SH-SY5Y (cell line): ENCODE measurements around the gene EYA2.

Source experiments
- GATA2 ChIP-seq: IDR thresholded peaks from 2 replicates; pipeline ENCODE4 v1.6.1; 2011; ENCODE audit warnings: mild to moderate bottlenecking, low read depth, low read length
- GATA3 ChIP-seq: IDR thresholded peaks from 2 replicates; pipeline ENCODE4 v1.6.1; 2011; ENCODE audit warnings: low read depth, mild to moderate bottlenecking, low read length, moderate library complexity

DNA sequence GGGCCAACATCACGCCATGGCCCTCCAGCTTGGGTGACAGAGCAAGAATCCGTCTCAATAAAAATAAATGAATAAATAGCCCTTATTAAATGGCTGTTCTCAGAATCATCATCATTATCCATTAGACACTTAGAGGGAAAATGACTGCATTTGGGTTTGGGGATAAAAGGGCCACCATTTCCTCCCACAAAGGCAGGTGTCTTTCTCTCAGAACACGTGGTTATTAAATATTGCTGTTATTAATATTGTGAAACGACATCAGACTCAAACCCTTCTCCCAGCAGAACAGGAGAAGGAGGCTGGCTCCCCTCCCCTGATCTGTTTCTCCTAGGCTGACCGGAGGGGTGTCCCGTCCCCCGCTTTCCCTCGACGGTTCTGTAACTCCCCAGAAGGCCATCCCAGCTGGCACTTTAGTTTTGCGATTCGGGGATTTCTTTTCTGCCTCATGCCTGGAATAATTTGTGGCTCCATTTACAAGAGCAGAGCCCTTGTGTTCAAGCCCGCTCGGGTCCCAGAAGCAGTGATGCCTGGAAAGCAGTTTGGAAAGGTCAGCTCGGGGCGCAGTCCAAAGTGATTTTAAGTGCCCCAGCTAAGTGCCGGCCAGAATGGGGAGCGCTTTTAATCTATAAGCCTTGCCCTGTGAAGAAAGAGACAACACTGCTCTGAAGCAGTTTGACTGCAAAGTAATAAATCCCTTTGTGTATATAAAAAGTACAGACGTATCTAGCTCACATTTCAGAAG lies 41.9 kb downstream of the EYA2 start:
- TF ChIP-seq GATA2: no peak
- TF ChIP-seq GATA3: no peak
